ENCODE results near the gene RAB28. TPM values are rescaled to one million over a fixed set of nuclear protein-coding genes. Genes with fewer than 3 reads are reported as not detected.

The RAB28 gene
- total and polyA plus RNA-seq, 2 of the 8 experiments (the other 6 are each of a cell fraction or from before 2014, with no cell fraction given), result 16.0 to 18.7 TPM

DNA sequence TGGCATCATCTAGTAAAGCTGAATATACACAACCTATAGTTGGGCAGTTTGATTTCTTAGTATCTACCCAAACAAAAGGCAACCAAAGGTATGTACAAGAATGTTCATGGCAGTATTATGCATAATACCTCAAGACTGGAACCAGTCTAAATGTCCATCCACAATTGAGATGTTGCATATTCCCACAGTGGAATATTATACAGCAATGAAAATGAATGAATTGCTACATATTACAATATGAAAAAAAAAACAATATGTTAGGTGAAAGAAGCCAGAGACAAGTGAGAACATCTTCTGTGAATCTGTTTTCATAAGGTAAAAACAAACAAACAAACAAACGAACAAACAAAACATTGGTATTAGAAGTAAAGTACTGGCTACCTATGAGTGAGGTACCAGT, 11.6 kb upstream of the RAB28 start (continued):
- TF ChIP-seq, protein P1, sequence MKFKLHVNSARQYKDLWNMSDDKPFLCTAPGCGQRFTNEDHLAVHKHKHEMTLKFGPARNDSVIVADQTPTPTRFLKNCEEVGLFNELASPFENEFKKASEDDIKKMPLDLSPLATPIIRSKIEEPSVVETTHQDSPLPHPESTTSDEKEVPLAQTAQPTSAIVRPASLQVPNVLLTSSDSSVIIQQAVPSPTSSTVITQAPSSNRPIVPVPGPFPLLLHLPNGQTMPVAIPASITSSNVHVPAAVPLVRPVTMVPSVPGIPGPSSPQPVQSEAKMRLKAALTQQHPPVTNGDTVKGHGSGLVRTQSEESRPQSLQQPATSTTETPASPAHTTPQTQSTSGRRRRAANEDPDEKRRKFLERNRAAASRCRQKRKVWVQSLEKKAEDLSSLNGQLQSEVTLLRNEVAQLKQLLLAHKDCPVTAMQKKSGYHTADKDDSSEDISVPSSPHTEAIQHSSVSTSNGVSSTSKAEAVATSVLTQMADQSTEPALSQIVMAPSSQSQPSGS (IDR thresholded peaks at IDR 0.05; ENCODE audit: low read length), result no peak
- TF ChIP-seq RXRA (IDR thresholded peaks at IDR 0.05; ENCODE audit: insufficient read depth, low read depth, low read length) (no peak), SIN3A (conservative IDR thresholded peaks at IDR 0.05 in 1 of 2, IDR thresholded peaks at IDR 0.05 in 1 of 2; ENCODE audit: low read depth in 1 of 2, low read length in 2 of 2) (no peak)

Data from H1 (cell line).